B cell (primary cell): ENCODE results near the gene PDE4DIP. TPM values are rescaled to one million over a fixed set of nuclear protein-coding genes. Genes with fewer than 3 reads are reported as not detected.
"Not testable (repeated sequence)": the region's sequence is repeated elsewhere in the genome, so short reads cannot be mapped to it uniquely, and the experiment has no call there.

Experiments
- ATAC-seq: fragments of 200-7000 bp; cut with Tn5 transposase; one replicate; pipeline ENCODE4 v1.10.0; 2021; ENCODE audit warnings: low read depth, mild to moderate bottlenecking, moderate number of reproducible peaks, moderate library complexity
- CTCF ChIA-PET: fragments of 350-600 bp; sonication (Branson Sonifier 250); formaldehyde crosslinking; loops from one replicate; lab custom pipeline; 2021; ENCODE audit warnings: antibody characterized with exemption, inconsistent platforms; lab: Charles Lee
- POLR2A ChIA-PET: fragments of 350-600 bp; sonication (Branson Sonifier 250); formaldehyde crosslinking; loops from one replicate; lab custom pipeline; 2021; ENCODE audit warnings: antibody characterized with exemption; lab: Charles Lee
- DNase-seq: peaks from one replicate; pipeline ENCODE4 v3.0.0; 2013
- H2AFZ ChIP-seq: 2 replicates; pipeline ENCODE4 v1.6.1; 2012; ENCODE audit warnings: mild to moderate bottlenecking, low read depth, low read length; ENCODE audit not compliant: insufficient read depth, poor library complexity, severe bottlenecking
- H3K27ac ChIP-seq, 2 donors: 1 replicate in 1 of 2; 2 replicates in 1 of 2; pipeline ENCODE4 v1.5.1; 2012 to 2013; ENCODE audit warnings: low read length in 2 of 2, mild to moderate bottlenecking in 2 of 2, moderate library complexity in 1 of 2
- H3K27me3 ChIP-seq, 4 experiments: fragments of 200-600 bp in 1 of 4; sonication (generic) in 1 of 4; replicated peaks in 1 of 4; 1 replicate in 2 of 4; 2 replicates in 2 of 4; pipeline versions ENCODE4 v1.6.1 to v1.7.0; 2013 to 2016; ENCODE audit warnings: low read length in 3 of 4, mild to moderate bottlenecking in 2 of 4, mixed read lengths in 1 of 4, moderate library complexity in 1 of 4; ENCODE audit not compliant: insufficient read depth in 4 of 4, control insufficient read depth in 3 of 4; ENCODE audit errors: control extremely low read depth in 1 of 4
- H3K36me3 ChIP-seq, 2 experiments: replicated peaks in 1 of 2; 1 replicate in 1 of 2; 2 replicates in 1 of 2; pipeline versions ENCODE4 v1.6.1 to v1.7.1; 2013; ENCODE audit warnings: low read length in 1 of 2; ENCODE audit not compliant: insufficient read depth in 2 of 2, control insufficient read depth in 1 of 2; ENCODE audit errors: control extremely low read depth in 1 of 2, extremely low read depth in 1 of 2
- H3K4me1 ChIP-seq, 2 donors: fragments of 200-600 bp in 1 of 2; sonication (generic) in 1 of 2; 1 replicate in 1 of 2; 2 replicates in 1 of 2; pipeline versions ENCODE4 v1.5.1 to v1.6.1; 2013 to 2017; ENCODE audit warnings: low read length in 2 of 2; ENCODE audit not compliant: control insufficient read depth in 2 of 2, insufficient read depth in 2 of 2
- H3K4me2 ChIP-seq: replicated peaks from 2 replicates; pipeline ENCODE3; 2012; ENCODE audit warnings: mild to moderate bottlenecking, low read depth, low read length; ENCODE audit not compliant: poor library complexity, severe bottlenecking
- H3K4me3 ChIP-seq, 5 experiments: fragments of 200-600 bp in 1 of 5; sonication (generic) in 1 of 5; 1 replicate in 3 of 5; 2 replicates in 2 of 5; pipeline versions ENCODE4 v1.5.1 to v1.7.0; 2011 to 2016; ENCODE audit warnings: low read length in 4 of 5, mild to moderate bottlenecking in 4 of 5, low read depth in 2 of 5, control low read depth in 1 of 5, moderate library complexity in 1 of 5; ENCODE audit not compliant: insufficient read depth in 1 of 5; ENCODE audit errors: control extremely low read depth in 1 of 5, extremely low read depth in 1 of 5
- H3K79me2 ChIP-seq: fragments of 200-600 bp; sonication (generic); one replicate; pipeline ENCODE4 v1.6.0; 2016; ENCODE audit warnings: low read length; ENCODE audit not compliant: control insufficient read depth, insufficient read depth
- H3K9ac ChIP-seq: fragments of 200-600 bp; sonication (generic); 2 replicates; pipeline ENCODE4 v1.6.1; 2017; ENCODE audit warnings: mild to moderate bottlenecking, low read length, moderate library complexity
- H3K9me3 ChIP-seq, 3 donors: one replicate each; pipeline versions ENCODE4 v1.6.1 to v1.7.1; 2013; ENCODE audit warnings: low read length in 2 of 3; ENCODE audit not compliant: control insufficient read depth in 2 of 3, insufficient read depth in 1 of 3; ENCODE audit errors: control extremely low read depth in 1 of 3
- H4K20me1 ChIP-seq: 2 replicates; pipeline ENCODE4 v1.6.0; 2012; ENCODE audit warnings: mild to moderate bottlenecking, low read length; ENCODE audit not compliant: insufficient read depth, control insufficient read depth, poor library complexity, severe bottlenecking
- H3K27ac Mint-ChIP-seq: one replicate; pipeline ENCODE4 v1.8.0; 2021; ENCODE audit warnings: mixed read lengths
- H3K27me3 Mint-ChIP-seq: one replicate; pipeline ENCODE4 v1.8.0; 2021; ENCODE audit warnings: mixed read lengths
- H3K4me1 Mint-ChIP-seq: one replicate; pipeline ENCODE4 v1.8.0; 2021; ENCODE audit warnings: mixed read lengths
- H3K4me3 Mint-ChIP-seq: one replicate; pipeline ENCODE4 v1.8.0; 2021; ENCODE audit warnings: mixed read lengths
- H3K9me3 Mint-ChIP-seq: one replicate; pipeline ENCODE4 v1.8.0; 2022; ENCODE audit warnings: mixed read lengths; ENCODE audit not compliant: insufficient read depth
- WGBS: methylation state at CpG from one replicate; pipeline ENCODE4 v1.1.5; 2013; ENCODE audit warnings: missing lambda C conversion rate; ENCODE audit not compliant: insufficient coverage; 5-methylcytosine and 5-hydroxymethylcytosine counted together
- intact Hi-C: fragments of 100-400 bp; cut with micrococcal nuclease; formaldehyde crosslinking; loops from one replicate; pipeline ENCODE4 v1.10.0; 2022
- polyA plus RNA-seq: library from polyadenylated mRNA; depleted of rRNA; stranded (reverse); fragments of >200 nt; gene quantifications from 2 replicates; pipeline ENCODE4 v1.2.3, GENCODE V29; 2012
- total RNA-seq, 2 donors: library from RNA; stranded (reverse); fragments of 120-200 nt in 1 of 2; gene quantifications; 1 replicate in 1 of 2; 2 replicates in 1 of 2; pipeline versions ENCODE4 v1.2.3 to v1.2.4, GENCODE V29; 2013 to 2022

Gene PDE4DIP
- total and polyA plus RNA-seq, 2 donors (not counting 1 experiment from before 2014, with no cell fraction given), result 18.4 to 63.9 TPM

GRCh38 chr1:148923798-148924197, 79.6 kb downstream of the PDE4DIP start:
- H3K4me3 ChIP-seq, H3K4me2 ChIP-seq, H3K27me3 Mint-ChIP-seq, ATAC-seq, H3K27me3 ChIP-seq, H3K36me3 ChIP-seq, H3K9me3 ChIP-seq, CTCF ChIA-PET, H4K20me1 ChIP-seq, H3K4me1 ChIP-seq, DNase-seq, H3K79me2 ChIP-seq, H3K27ac ChIP-seq, H3K9ac ChIP-seq, H3K27ac Mint-ChIP-seq, H3K4me1 Mint-ChIP-seq, POLR2A ChIA-PET, intact Hi-C loops, H2AFZ ChIP-seq, H3K4me3 Mint-ChIP-seq, H3K9me3 Mint-ChIP-seq: not testable (repeated sequence)
- no CpG with 5 or more reads among the region's 3 CpGs for WGBS

- H3K4me3 Mint-ChIP-seq, H2AFZ ChIP-seq, H3K9me3 Mint-ChIP-seq, H3K27me3 Mint-ChIP-seq, H3K79me2 ChIP-seq, H3K4me3 ChIP-seq, H3K27ac Mint-ChIP-seq, H3K9me3 ChIP-seq, H3K4me2 ChIP-seq, H3K9ac ChIP-seq, ATAC-seq, H3K27me3 ChIP-seq, H3K4me1 Mint-ChIP-seq, H3K4me1 ChIP-seq, POLR2A ChIA-PET, H3K27ac ChIP-seq, H4K20me1 ChIP-seq, H3K36me3 ChIP-seq, intact Hi-C loops, CTCF ChIA-PET, DNase-seq: not testable (repeated sequence)
- WGBS, result no CpG with 5 or more reads among the region's 1 CpG
Observed at GRCh38 chr1:148927645-148928044, 83.4 kb downstream of the PDE4DIP start.

GRCh38 chr1:148929253-148929652, 85.0 kb downstream of the PDE4DIP start:
- H3K4me2 ChIP-seq, H3K4me1 Mint-ChIP-seq, H3K4me1 ChIP-seq, H3K4me3 Mint-ChIP-seq, H3K9me3 Mint-ChIP-seq, intact Hi-C loops, POLR2A ChIA-PET, CTCF ChIA-PET, H3K27me3 ChIP-seq, H3K4me3 ChIP-seq, H2AFZ ChIP-seq, H3K27ac Mint-ChIP-seq, H3K79me2 ChIP-seq, H3K9ac ChIP-seq, H4K20me1 ChIP-seq, H3K27me3 Mint-ChIP-seq, H3K36me3 ChIP-seq, H3K27ac ChIP-seq, H3K9me3 ChIP-seq: not testable (repeated sequence)
- ATAC-seq, result peak; percentile 17
- DNase-seq, result peak; percentile 2

- ATAC-seq, H3K79me2 ChIP-seq, H3K4me1 Mint-ChIP-seq, H4K20me1 ChIP-seq, H3K27me3 ChIP-seq, H3K9me3 Mint-ChIP-seq, H3K9me3 ChIP-seq, H3K4me3 ChIP-seq, H2AFZ ChIP-seq, H3K4me1 ChIP-seq, H3K4me3 Mint-ChIP-seq, intact Hi-C loops, H3K36me3 ChIP-seq, H3K27ac ChIP-seq, H3K9ac ChIP-seq, H3K27me3 Mint-ChIP-seq, DNase-seq, H3K27ac Mint-ChIP-seq, CTCF ChIA-PET, H3K4me2 ChIP-seq, POLR2A ChIA-PET: not testable (repeated sequence)
- WGBS, result no CpG with 5 or more reads among the region's 3 CpGs
Observed at GRCh38 chr1:148935381-148936002, 91.3 kb downstream of the PDE4DIP start.
